Ovary (tissue), 3 donors: ENCODE measurements around the gene SLC35A3.
"Not testable (repeated sequence)": the region's sequence is repeated elsewhere in the genome, so short reads cannot be mapped to it uniquely, and the experiment has no call there.

ENCODE experiments used
- EP300 ChIP-seq: sonication (generic); formaldehyde crosslinking; IDR thresholded peaks from one replicate; pipeline ENCODE4 v1.6.1; 2017; ENCODE audit warnings: antibody characterized with exemption
- TF ChIP-seq, protein P1 (sequence below), 3 donors: fragments of 450-650 bp in 2 of 3; fragments of 200-600 bp in 1 of 3; IDR thresholded peaks; one replicate each; pipeline versions ENCODE4 v1.5.1 to v1.8.0; 2016 to 2022; ENCODE audit warnings: antibody characterized with exemption in 3 of 3, mild to moderate bottlenecking in 1 of 3
- donor health status: DM: no; HTN: no; CAD: no.

DNA sequence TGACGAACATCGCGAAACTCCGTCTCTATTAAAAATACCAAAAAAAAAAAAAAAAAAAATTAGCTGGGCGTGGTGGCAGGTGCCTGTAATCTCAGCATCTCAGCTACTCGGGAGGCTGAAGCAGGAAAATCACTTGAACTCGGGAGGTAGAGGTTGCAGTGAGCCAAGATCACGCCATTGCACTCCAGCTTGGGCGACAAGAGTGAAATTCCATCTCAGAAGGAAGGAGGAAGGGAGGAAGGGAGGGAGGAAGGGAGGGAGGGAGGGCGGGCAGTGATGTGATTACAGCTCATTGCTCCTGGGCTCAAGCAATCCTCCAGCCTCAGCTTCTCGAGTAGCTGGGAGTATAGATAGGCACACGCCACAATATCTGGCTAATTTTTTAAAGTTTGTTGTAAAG lies 7.5 kb downstream of the SLC35A3 start:
- TF ChIP-seq, protein P1, sequence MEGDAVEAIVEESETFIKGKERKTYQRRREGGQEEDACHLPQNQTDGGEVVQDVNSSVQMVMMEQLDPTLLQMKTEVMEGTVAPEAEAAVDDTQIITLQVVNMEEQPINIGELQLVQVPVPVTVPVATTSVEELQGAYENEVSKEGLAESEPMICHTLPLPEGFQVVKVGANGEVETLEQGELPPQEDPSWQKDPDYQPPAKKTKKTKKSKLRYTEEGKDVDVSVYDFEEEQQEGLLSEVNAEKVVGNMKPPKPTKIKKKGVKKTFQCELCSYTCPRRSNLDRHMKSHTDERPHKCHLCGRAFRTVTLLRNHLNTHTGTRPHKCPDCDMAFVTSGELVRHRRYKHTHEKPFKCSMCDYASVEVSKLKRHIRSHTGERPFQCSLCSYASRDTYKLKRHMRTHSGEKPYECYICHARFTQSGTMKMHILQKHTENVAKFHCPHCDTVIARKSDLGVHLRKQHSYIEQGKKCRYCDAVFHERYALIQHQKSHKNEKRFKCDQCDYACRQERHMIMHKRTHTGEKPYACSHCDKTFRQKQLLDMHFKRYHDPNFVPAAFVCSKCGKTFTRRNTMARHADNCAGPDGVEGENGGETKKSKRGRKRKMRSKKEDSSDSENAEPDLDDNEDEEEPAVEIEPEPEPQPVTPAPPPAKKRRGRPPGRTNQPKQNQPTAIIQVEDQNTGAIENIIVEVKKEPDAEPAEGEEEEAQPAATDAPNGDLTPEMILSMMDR (IDR thresholded peaks at IDR 0.05), result not testable (repeated sequence)
- not testable (repeated sequence) for TF ChIP-seq EP300
